HG03045 (cell line): Measurements from ENCODE around the gene NAT10.
"Not testable (repeated sequence)": the region's sequence is repeated elsewhere in the genome, so short reads cannot be mapped to it uniquely, and the experiment has no call there.

Experiments
- ATAC-seq: cut with Tn5 transposase; IDR thresholded peaks from one replicate; pipeline ENCODE4 v1.9.1; 2021; ENCODE audit warnings: mild to moderate bottlenecking, moderate library complexity; ENCODE audit not compliant: unreplicated experiment

NAT10 gene

GRCh38 chr11:34105079-34105956 is at the start of gene NAT10:
Gene NAT10 (plus strand): TSS chr11:34105629. CDS start chr11:34108226, 2,597 bp downstream.
- peak; percentile 86 for ATAC-seq

DNA sequence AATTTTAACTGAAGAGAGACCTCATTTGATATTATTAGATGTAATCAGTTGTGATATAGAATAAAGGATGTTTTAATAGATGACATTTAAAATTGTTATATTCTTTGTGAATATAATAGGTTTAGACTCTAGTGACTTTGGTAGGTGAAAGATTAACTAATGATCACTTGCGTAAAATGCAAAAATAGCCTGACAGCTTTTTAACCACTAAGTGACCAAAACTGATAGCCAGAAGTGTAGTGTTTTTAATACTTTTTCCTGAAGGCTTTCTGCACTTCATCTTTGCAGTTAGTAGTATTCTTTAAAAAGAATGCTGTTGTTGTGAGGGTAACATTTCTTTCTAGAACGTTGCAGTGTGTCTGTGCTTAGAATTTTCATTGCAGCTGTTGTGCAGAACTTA is 48.8 kb upstream of the NAT10 start:
- no peak for ATAC-seq

GRCh38 chr11:34063061-34063795 is 42.2 kb upstream of the NAT10 start:
- ATAC-seq = no peak

DNA sequence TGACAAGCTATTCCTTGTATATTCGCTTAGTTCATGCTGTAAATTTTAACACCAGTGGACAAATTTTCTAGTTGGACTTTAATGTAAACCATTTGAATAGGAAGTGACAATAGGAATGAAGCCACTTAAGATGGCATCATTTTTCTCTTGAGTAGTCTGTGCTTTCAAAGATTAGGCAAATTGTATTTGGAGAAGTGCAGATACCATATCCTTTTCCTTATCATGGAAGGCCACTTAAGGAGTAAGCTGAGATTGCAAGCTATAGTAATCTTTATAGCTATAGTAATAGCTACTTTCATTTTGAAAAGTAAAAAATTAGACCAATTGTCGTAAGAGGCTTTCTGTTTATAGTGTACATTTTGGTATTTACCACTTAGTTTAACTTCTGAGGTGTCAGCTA is 41.1 kb upstream of the NAT10 start:
- ATAC-seq = no peak

DNA sequence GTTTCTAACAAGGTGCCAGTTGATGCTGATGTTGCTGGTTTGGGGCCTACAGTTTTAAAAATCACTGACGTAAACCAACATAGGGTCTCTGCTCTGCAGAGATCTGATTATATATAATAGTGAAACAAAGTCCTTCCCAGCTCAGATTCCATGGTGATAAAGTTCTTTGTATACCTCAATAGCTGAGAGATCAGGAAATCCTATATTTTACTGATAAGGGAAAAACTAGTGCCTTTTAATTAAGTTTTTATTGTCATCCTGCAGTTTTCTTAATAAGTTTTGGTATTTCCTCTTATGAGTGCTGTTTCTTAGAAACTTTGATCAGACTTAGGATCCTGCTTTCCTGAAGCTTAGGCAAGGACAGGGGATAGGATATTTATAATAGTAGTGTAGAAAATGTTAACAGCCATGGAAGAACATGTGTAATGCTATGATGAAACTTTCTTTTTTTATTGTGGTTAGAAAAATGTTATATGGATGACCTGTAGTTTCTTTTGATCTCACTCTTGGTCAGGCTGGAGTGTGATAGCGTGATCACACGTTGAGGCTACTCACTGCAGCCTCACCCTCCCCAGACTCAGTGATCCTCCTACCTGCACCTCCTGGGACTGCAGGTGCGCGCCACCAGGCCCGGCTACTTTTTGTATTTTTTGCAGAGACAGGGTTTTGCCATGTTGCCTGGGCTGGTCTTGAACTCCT is 39.8 kb upstream of the NAT10 start:
- no peak for ATAC-seq

- ATAC-seq = not testable (repeated sequence)
Observed at GRCh38 chr11:34066766-34067165, 38.7 kb upstream of the NAT10 start.

- ATAC-seq = no peak
Observed at GRCh38 chr11:34067383-34068065, 37.9 kb upstream of the NAT10 start.

DNA sequence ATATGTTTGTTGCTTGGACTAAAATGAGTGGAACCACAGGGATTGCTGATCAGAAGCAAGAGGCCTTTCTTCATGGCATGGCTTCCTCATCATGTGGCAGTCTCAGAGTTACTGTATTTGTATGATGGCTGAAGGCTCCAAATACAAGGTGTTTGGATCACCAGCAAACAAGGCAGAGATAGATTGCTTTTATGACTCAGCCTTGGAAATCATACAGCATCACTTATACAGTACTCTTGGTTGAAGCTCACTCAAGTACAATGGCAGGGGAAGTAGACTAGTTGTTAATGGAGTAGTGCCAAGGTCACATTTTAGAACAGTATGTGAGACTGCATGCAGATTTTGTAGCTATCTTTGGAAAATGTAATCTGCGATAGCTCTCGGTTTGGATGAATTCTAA is 37.3 kb upstream of the NAT10 start:
- no peak for ATAC-seq

DNA sequence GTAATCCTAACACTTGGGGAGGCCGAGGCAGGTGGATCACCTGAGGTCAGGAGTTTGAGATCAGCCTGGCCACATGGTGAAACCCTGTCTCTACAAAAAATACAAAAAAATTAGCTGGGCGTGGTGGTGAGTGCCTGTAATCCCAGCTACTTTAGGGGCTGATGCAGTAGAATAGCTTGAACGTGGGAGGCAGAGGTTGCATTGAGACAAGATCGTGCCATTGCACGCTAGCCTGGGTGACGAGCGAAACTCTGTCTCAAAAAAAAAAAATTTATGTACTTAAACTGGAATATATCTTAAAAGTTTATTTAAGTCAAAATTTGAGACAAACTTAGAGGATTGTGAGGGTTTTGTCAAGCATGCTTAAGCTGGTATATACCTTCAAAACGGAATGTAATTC is 34.1 kb upstream of the NAT10 start:
- not testable (repeated sequence) for ATAC-seq

DNA sequence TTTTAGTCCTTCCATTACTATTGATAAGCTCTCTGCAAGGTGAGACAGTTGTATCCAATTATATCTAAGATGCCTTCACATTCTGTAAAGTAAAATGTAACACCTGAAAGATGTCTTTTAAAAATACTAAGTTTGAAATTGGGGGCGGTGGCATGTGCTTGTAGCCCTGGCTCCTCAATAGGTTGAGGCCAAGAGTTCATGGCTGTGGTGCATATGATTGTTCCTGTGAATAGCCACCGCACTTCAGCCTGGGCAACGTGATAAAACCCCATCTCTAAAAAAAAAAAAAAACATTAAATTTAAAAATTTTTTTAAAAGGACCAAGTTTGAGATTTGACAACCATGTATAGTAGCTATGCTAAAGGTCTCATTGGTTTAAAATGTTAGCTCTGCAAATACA is 33.4 kb upstream of the NAT10 start:
- no peak for ATAC-seq

DNA sequence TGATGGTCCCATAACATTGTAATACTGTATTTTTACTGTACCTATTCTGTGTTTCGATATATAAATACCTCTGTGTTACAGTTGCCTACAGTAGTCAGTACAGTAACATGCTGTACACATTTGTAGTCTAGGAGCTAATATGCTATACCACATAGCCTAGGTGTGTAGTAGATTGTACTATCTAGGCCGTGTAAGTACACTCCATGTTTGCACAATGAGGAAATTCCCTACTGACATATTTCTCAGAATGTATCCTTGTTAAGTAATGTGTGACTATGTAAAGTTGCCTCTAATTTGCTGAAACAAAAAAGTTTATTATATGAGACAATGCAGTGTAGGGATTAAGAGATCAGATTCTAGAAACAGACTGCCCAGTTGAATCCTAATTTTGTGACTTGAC is 32.6 kb upstream of the NAT10 start:
- no peak for ATAC-seq

- ATAC-seq = no peak
Observed at GRCh38 chr11:34074391-34074790, 31.0 kb upstream of the NAT10 start.

DNA sequence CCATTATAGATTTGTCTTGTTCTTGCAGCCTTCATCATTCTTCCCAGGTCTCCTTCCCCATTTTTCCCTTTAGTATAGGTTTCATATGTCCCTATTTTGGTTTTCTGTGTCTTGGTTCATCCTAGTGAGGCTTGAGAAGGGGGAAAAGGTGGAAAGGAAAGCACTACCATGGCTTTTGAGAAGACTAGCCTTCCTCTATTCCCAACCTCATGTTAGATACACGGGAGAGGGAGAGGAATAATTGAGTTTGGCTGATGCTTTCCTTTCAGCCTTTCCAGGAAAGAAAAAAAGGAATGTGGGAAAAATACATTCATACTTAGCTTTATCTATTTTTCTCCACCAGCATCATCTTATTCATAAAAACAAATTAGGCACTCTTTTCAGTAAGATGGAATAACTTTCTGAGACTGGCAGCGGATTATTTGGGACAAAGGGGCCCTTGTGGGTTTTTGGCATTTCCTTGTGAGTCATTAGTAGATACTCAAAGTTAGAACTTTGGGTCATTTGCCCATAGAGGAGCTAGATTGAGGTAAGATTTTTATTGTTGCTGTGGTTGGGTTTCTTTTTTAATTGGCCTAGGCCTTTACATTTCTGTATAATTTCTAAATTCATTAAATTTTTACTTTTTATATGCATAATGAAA is 30.1 kb upstream of the NAT10 start:
- ATAC-seq = no peak

DNA sequence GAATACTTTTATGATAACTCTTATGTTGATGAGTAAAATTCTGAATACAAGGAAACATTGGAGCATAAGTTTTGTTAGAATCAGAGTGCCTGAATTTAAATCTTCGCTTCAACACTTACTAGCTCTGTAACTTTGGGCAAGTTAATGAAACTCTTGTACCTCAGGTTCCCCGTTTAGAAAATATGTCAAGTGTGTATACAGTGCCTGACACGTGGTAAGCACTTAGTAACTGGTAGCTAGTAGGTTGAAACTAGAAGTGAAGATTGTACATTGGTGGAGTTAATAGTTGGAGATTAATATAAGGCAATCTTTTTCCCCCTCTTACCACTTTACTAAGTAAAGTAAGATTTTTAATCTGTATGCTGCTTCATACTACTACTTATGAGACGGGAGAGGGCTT is 24.8 kb upstream of the NAT10 start:
- no peak for ATAC-seq

DNA sequence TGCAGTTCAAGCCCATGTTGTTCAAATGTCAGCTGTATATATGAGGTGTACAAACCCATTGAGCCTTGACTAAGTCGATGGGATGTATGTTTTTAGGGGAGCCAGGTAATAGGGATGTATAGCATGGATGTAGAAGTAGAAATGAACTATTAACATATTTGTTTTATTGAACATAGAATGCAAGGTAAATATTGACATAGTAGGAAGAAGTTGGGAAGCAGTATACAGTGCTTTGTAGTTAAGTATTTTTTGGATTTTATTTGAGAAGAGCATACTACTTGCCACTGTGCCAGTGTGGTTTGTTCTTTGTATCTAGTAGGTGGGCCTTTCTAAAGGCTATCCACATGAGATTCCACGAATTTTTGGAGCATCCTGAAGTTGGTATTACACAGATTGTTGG is 20.8 kb upstream of the NAT10 start:
- ATAC-seq = no peak

GRCh38 chr11:34086554-34087283 is 18.7 kb upstream of the NAT10 start:
- ATAC-seq = no peak

GRCh38 chr11:34091825-34092224 is 13.6 kb upstream of the NAT10 start:
- no peak for ATAC-seq

DNA sequence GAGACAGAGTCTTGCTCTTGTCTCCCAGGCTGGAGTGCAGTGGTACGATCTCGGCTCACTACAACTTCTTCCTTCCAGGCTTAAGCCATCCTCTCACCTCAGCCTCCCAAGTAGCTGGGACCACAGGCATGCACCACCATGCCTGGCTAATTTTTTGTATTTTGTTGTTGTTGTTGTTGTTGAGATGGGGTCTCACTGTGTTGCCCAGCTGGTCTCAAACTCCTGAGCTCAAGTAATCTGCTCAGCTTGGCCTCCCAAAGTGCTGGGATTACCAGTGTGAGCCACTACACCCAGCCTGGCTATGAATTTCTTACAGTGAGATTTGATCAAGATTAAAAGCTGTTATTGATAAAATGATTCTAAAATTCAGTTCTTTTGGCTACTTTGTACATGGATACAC is 10.5 kb upstream of the NAT10 start:
- ATAC-seq = not testable (repeated sequence)

DNA sequence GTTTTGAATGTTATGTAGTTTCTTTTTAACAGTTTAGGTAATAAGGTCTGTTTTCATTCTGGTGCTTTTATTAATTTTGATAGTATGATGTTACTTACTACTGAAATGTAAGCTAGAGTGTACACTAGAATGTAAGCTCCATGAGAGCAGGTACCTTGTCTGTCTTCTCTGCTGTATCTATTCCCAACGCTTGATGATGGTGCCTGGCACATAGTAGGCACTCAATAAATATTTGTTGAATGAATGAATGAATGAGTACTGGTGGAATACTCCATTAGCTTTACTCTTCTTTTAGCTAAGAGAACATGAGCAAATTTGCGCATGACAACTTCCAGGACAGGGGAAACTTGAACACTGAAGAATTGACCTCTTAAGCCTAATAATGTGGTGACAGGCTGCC is 6.6 kb upstream of the NAT10 start:
- no peak for ATAC-seq

- no peak for ATAC-seq
Observed at GRCh38 chr11:34104680-34105078, 750 bp upstream of the NAT10 start.
